CD1c-positive myeloid dendritic cell (primary cell): ENCODE measurements around the gene TIRAP.
"Not testable (repeated sequence)": the region's sequence is repeated elsewhere in the genome, so short reads cannot be mapped to it uniquely, and the experiment has no call there.

ENCODE experiments used
- DNase-seq: peaks from one replicate; pipeline ENCODE4 v3.0.0-alpha.2; 2016; ENCODE audit errors: extremely low spot score

Gene TIRAP

GRCh38 chr11:126282736-126283591 is at the start of gene TIRAP:
TSS of gene TIRAP (plus strand) at chr11:126283093. CDS start at chr11:126290895, 7,802 bp downstream.
- DNase-seq: peak; percentile 70

GRCh38 chr11:126233391-126233790 is 49.5 kb upstream of the TIRAP start:
- DNase-seq: no peak

GRCh38 chr11:126246636-126247035 is 36.3 kb upstream of the TIRAP start:
- DNase-seq: peak; percentile 4

- no peak for DNase-seq
Measured at GRCh38 chr11:126253265-126253664, 29.6 kb upstream of the TIRAP start.

- no peak for DNase-seq
Measured at GRCh38 chr11:126254819-126255218, 28.1 kb upstream of the TIRAP start.

GRCh38 chr11:126255507-126255906 is 27.4 kb upstream of the TIRAP start:
- not testable (repeated sequence) for DNase-seq

GRCh38 chr11:126256216-126256615 is 26.7 kb upstream of the TIRAP start:
- no peak for DNase-seq

GRCh38 chr11:126257144-126257543 is 25.7 kb upstream of the TIRAP start:
- no peak for DNase-seq

- DNase-seq: no peak
Measured at GRCh38 chr11:126257764-126258163, 25.1 kb upstream of the TIRAP start.

- no peak for DNase-seq
Measured at GRCh38 chr11:126262216-126262615, 20.7 kb upstream of the TIRAP start.

- DNase-seq: no peak
Measured at GRCh38 chr11:126263489-126263888, 19.4 kb upstream of the TIRAP start.

GRCh38 chr11:126265811-126266210 is 17.1 kb upstream of the TIRAP start:
- no peak for DNase-seq

GRCh38 chr11:126267650-126268049 is 15.2 kb upstream of the TIRAP start:
- DNase-seq: no peak

- DNase-seq: no peak
Measured at GRCh38 chr11:126268361-126268707, 14.6 kb upstream of the TIRAP start.

- DNase-seq: peak; percentile 100
Measured at GRCh38 chr11:126268708-126269579, 13.9 kb upstream of the TIRAP start, which contains the start of the genes FOXRED1 and SRPRA. TSS of gene FOXRED1 (plus strand) at chr11:126269154. CDS start at chr11:126269207, 53 bp downstream. TSS of gene SRPRA (minus strand) at chr11:126268895. CDS start at chr11:126268804, 91 bp downstream.

GRCh38 chr11:126277322-126277721 is 5.6 kb upstream of the TIRAP start:
- no peak for DNase-seq

- no peak for DNase-seq
Measured at GRCh38 chr11:126277780-126278179, 5.1 kb upstream of the TIRAP start.

- no peak for DNase-seq
Measured at GRCh38 chr11:126279191-126279590, 3.7 kb upstream of the TIRAP start.

GRCh38 chr11:126280595-126280994 is 2.3 kb upstream of the TIRAP start:
- peak; percentile 34 for DNase-seq

GRCh38 chr11:126281245-126281644 is 1.6 kb upstream of the TIRAP start:
- no peak for DNase-seq

GRCh38 chr11:126281666-126282175 is 1.2 kb upstream of the TIRAP start:
- no peak for DNase-seq

- peak; percentile 31 for DNase-seq
Measured at GRCh38 chr11:126282361-126282735, 545 bp upstream of the TIRAP start.
